T-helper 2 cell treated with Interferon-gamma antibody and Interleukin-4, amounts not matched to agents 5 μg/mL and 100 μg/mL, for 36 hours (primary cell): ENCODE results near the gene PDE1C.

Experiments used
- DNase-seq: peaks from one replicate; pipeline ENCODE4 v3.0.0; 2021; ENCODE audit warnings: low spot score
- H3K27ac Mint-ChIP-seq: one replicate; pipeline ENCODE4 v1.8.0; 2021; ENCODE audit warnings: mild to moderate bottlenecking, mixed read lengths
- H3K27me3 Mint-ChIP-seq: one replicate; pipeline ENCODE4 v1.8.0; 2021; ENCODE audit warnings: low read depth, mixed read lengths
- H3K36me3 Mint-ChIP-seq: one replicate; pipeline ENCODE4 v1.8.0; 2021; ENCODE audit warnings: low read depth, mixed read lengths
- H3K4me1 Mint-ChIP-seq: one replicate; pipeline ENCODE4 v1.8.0; 2021; ENCODE audit warnings: low read depth, mixed read lengths
- H3K4me3 Mint-ChIP-seq: one replicate; pipeline ENCODE4 v1.8.0; 2022; ENCODE audit warnings: mild to moderate bottlenecking, moderate library complexity, mixed read lengths
- H3K9me3 Mint-ChIP-seq: one replicate; pipeline ENCODE4 v1.8.0; 2021; ENCODE audit warnings: mixed read lengths

PDE1C gene

GRCh38 chr7:31953432-31953831 lies 116.8 kb downstream of the PDE1C start:
- DNase-seq, result no peak
- no peaks in the 10 kb centered on the region for H3K36me3 Mint-ChIP-seq
- H3K9me3 Mint-ChIP-seq, result no peaks in the 10 kb centered on the region
- H3K27me3 Mint-ChIP-seq, result no peaks in the 10 kb centered on the region
- no peak overlapping the region for H3K27ac Mint-ChIP-seq
- peaks cover 2% of the 10 kb centered on the region for H3K4me1 Mint-ChIP-seq
- no peak overlapping the region for H3K4me3 Mint-ChIP-seq

GRCh38 chr7:31950091-31950755 lies 120.0 kb downstream of the PDE1C start:
- Mint-ChIP-seq H3K4me1 (peaks cover 2% of the 10 kb centered on the region), H3K36me3 (no peaks in the 10 kb centered on the region), H3K9me3 (peaks cover 4% of the 10 kb centered on the region), H3K27me3 (no peaks in the 10 kb centered on the region), H3K27ac (no peak overlapping the region), H3K4me3 (no peak overlapping the region)
- DNase-seq, result no peak

GRCh38 chr7:31948029-31948428 lies 122.2 kb downstream of the PDE1C start:
- Mint-ChIP-seq H3K4me3 (no peak overlapping the region), H3K27me3 (no peaks in the 10 kb centered on the region), H3K36me3 (no peaks in the 10 kb centered on the region), H3K27ac (no peak overlapping the region), H3K9me3 (peaks cover 4% of the 10 kb centered on the region), H3K4me1 (peaks cover 2% of the 10 kb centered on the region)
- DNase-seq, result no peak

GRCh38 chr7:31940167-31940566 lies 130.0 kb downstream of the PDE1C start:
- Mint-ChIP-seq H3K4me1 (no peaks in the 10 kb centered on the region), H3K27me3 (no peaks in the 10 kb centered on the region), H3K4me3 (no peak overlapping the region), H3K9me3 (peaks cover 3% of the 10 kb centered on the region), H3K27ac (no peak overlapping the region), H3K36me3 (no peaks in the 10 kb centered on the region)
- no peak for DNase-seq

GRCh38 chr7:31939076-31939475 lies 131.1 kb downstream of the PDE1C start:
- H3K4me1 Mint-ChIP-seq, result no peaks in the 10 kb centered on the region
- H3K27ac Mint-ChIP-seq, result no peak overlapping the region
- H3K4me3 Mint-ChIP-seq, result no peak overlapping the region
- DNase-seq, result no peak
- no peaks in the 10 kb centered on the region for H3K36me3 Mint-ChIP-seq
- no peaks in the 10 kb centered on the region for H3K27me3 Mint-ChIP-seq
- peaks cover 3% of the 10 kb centered on the region for H3K9me3 Mint-ChIP-seq

- no peak overlapping the region for H3K27ac Mint-ChIP-seq
- no peaks in the 10 kb centered on the region for H3K4me1 Mint-ChIP-seq
- no peak overlapping the region for H3K4me3 Mint-ChIP-seq
- no peaks in the 10 kb centered on the region for H3K27me3 Mint-ChIP-seq
- H3K36me3 Mint-ChIP-seq, result no peaks in the 10 kb centered on the region
- H3K9me3 Mint-ChIP-seq, result peaks cover 3% of the 10 kb centered on the region
- DNase-seq, result no peak
Observed at GRCh38 chr7:31938650-31939049, 131.6 kb downstream of the PDE1C start.

GRCh38 chr7:31937982-31938381 lies 132.2 kb downstream of the PDE1C start:
- H3K27me3 Mint-ChIP-seq, result no peaks in the 10 kb centered on the region
- H3K9me3 Mint-ChIP-seq, result peaks cover 3% of the 10 kb centered on the region
- H3K27ac Mint-ChIP-seq, result no peak overlapping the region
- no peaks in the 10 kb centered on the region for H3K36me3 Mint-ChIP-seq
- H3K4me1 Mint-ChIP-seq, result no peaks in the 10 kb centered on the region
- no peak overlapping the region for H3K4me3 Mint-ChIP-seq
- DNase-seq, result no peak

- peaks cover 3% of the 10 kb centered on the region for H3K9me3 Mint-ChIP-seq
- H3K36me3 Mint-ChIP-seq, result no peaks in the 10 kb centered on the region
- H3K27me3 Mint-ChIP-seq, result no peaks in the 10 kb centered on the region
- no peak overlapping the region for H3K27ac Mint-ChIP-seq
- H3K4me3 Mint-ChIP-seq, result no peak overlapping the region
- H3K4me1 Mint-ChIP-seq, result no peaks in the 10 kb centered on the region
- no peak for DNase-seq
Observed at GRCh38 chr7:31935124-31936054, 134.8 kb downstream of the PDE1C start.

- DNase-seq, result no peak
- Mint-ChIP-seq H3K36me3 (no peaks in the 10 kb centered on the region), H3K27ac (no peak overlapping the region), H3K27me3 (no peaks in the 10 kb centered on the region), H3K4me3 (no peak overlapping the region), H3K9me3 (peaks cover 7% of the 10 kb centered on the region), H3K4me1 (no peaks in the 10 kb centered on the region)
Observed at GRCh38 chr7:31934551-31934950, 135.7 kb downstream of the PDE1C start.

GRCh38 chr7:31933481-31933880 lies 136.7 kb downstream of the PDE1C start:
- no peak for DNase-seq
- Mint-ChIP-seq H3K27me3 (no peaks in the 10 kb centered on the region), H3K27ac (no peak overlapping the region), H3K36me3 (no peaks in the 10 kb centered on the region), H3K4me3 (no peak overlapping the region), H3K4me1 (no peaks in the 10 kb centered on the region), H3K9me3 (peaks cover 11% of the 10 kb centered on the region)

- H3K27me3 Mint-ChIP-seq, result no peaks in the 10 kb centered on the region
- H3K9me3 Mint-ChIP-seq, result peaks cover 8% of the 10 kb centered on the region
- H3K27ac Mint-ChIP-seq, result no peak overlapping the region
- no peak overlapping the region for H3K4me3 Mint-ChIP-seq
- H3K36me3 Mint-ChIP-seq, result no peaks in the 10 kb centered on the region
- no peaks in the 10 kb centered on the region for H3K4me1 Mint-ChIP-seq
- no peak for DNase-seq
Observed at GRCh38 chr7:31926991-31927584, 143.1 kb downstream of the PDE1C start.

GRCh38 chr7:31925753-31926454 lies 144.3 kb downstream of the PDE1C start:
- Mint-ChIP-seq H3K27me3 (no peaks in the 10 kb centered on the region), H3K27ac (no peak overlapping the region), H3K4me3 (no peak overlapping the region), H3K36me3 (no peaks in the 10 kb centered on the region), H3K9me3 (peaks cover 8% of the 10 kb centered on the region), H3K4me1 (no peaks in the 10 kb centered on the region)
- no peak for DNase-seq

GRCh38 chr7:31924251-31924650 lies 146.0 kb downstream of the PDE1C start:
- DNase-seq, result no peak
- no peaks in the 10 kb centered on the region for H3K27me3 Mint-ChIP-seq
- no peak overlapping the region for H3K4me3 Mint-ChIP-seq
- peaks cover 1% of the 10 kb centered on the region for H3K9me3 Mint-ChIP-seq
- no peaks in the 10 kb centered on the region for H3K4me1 Mint-ChIP-seq
- no peaks in the 10 kb centered on the region for H3K36me3 Mint-ChIP-seq
- no peak overlapping the region for H3K27ac Mint-ChIP-seq

GRCh38 chr7:31922848-31923247 lies 147.4 kb downstream of the PDE1C start:
- H3K27ac Mint-ChIP-seq, result no peak overlapping the region

More at GRCh38 chr7:31922848-31923247, 147.4 kb downstream of the PDE1C start:
- Mint-ChIP-seq H3K4me3 (no peak overlapping the region), H3K36me3 (no peaks in the 10 kb centered on the region), H3K27me3 (no peaks in the 10 kb centered on the region), H3K4me1 (no peaks in the 10 kb centered on the region), H3K9me3 (no peaks in the 10 kb centered on the region)
- DNase-seq, result no peak
